Activated CD8-positive, alpha-beta T cell treated with anti-CD3 and anti-CD28 coated beads for 36 hours (primary cell): ENCODE measurements around the gene TBC1D4. TPM values are rescaled to one million over a fixed set of nuclear protein-coding genes. Genes with fewer than 3 reads are reported as not detected.

ENCODE experiments used
- ATAC-seq: fragments of 200-7000 bp; cut with Tn5 transposase; one replicate; pipeline ENCODE4 v1.10.0; 2021; ENCODE audit warnings: mild to moderate bottlenecking, moderate library complexity
- CTCF ChIA-PET: fragments of 350-600 bp; sonication (Branson Sonifier 250); formaldehyde crosslinking; loops from one replicate; lab custom pipeline; 2021; ENCODE audit warnings: antibody characterized with exemption; lab: Charles Lee
- POLR2A ChIA-PET: fragments of 350-600 bp; sonication (Branson Sonifier 250); formaldehyde crosslinking; loops from one replicate; lab custom pipeline; 2021; ENCODE audit warnings: antibody characterized with exemption; lab: Charles Lee
- DNase-seq: peaks from one replicate; pipeline ENCODE4 v3.0.0-alpha.2; 2020
- H3K27ac Mint-ChIP-seq: one replicate; pipeline ENCODE4 v1.8.0; 2021; ENCODE audit warnings: mild to moderate bottlenecking, mixed read lengths
- H3K27me3 Mint-ChIP-seq: one replicate; pipeline ENCODE4 v1.8.0; 2021; ENCODE audit warnings: mixed read lengths
- H3K36me3 Mint-ChIP-seq: one replicate; pipeline ENCODE4 v1.8.0; 2021; ENCODE audit warnings: low read depth, mixed read lengths
- H3K4me1 Mint-ChIP-seq: one replicate; pipeline ENCODE4 v1.8.0; 2021; ENCODE audit warnings: low read depth, mixed read lengths
- H3K4me3 Mint-ChIP-seq: one replicate; pipeline ENCODE4 v1.8.0; 2021; ENCODE audit warnings: mild to moderate bottlenecking, moderate library complexity, mixed read lengths
- H3K9me3 Mint-ChIP-seq: one replicate; pipeline ENCODE4 v1.8.0; 2021; ENCODE audit warnings: mixed read lengths
- intact Hi-C: fragments of 100-400 bp; cut with micrococcal nuclease; formaldehyde crosslinking; loops from one replicate; pipeline ENCODE4 v1.10.0; 2022
- total RNA-seq, 2 experiments: library from RNA; stranded (reverse); gene quantifications; one replicate each; pipeline ENCODE4 v1.2.3, GENCODE V29; 2021
- TF ChIP-seq, protein P1 (sequence below): fragments of 200-600 bp; IDR thresholded peaks from one replicate; pipeline ENCODE4 v1.8.0; 2022; ENCODE audit warnings: antibody characterized with exemption, mild to moderate bottlenecking

Gene TBC1D4
- total RNA-seq, 2 experiments from 2014 or later, result 50.4 to 53.3 TPM

DNA sequence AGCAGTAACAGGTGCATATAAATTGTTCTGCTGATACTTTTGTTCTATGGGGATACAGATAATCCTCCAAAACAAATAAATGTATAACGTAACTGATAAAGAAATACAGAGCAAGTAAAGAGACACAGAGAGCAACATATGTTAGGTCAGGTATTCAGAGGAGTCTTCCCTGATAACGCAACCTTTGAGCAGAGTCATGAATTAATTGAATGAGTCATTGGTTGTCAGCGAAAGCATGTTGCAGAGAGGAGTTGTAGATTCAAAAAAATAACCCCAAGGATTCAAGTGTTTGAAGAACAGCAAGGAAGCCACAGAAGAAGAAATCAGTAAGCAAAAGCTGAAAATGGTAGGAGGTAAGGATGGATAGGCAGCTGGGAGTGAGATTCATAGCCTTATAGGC lies 245.2 kb downstream of the TBC1D4 start:
- Mint-ChIP-seq H3K9me3 (peaks cover 6% of the 10 kb centered on the region), H3K27ac (no peak overlapping the region), H3K27me3 (no peaks in the 10 kb centered on the region), H3K4me3 (no peak overlapping the region), H3K4me1 (no peaks in the 10 kb centered on the region), H3K36me3 (no peaks in the 10 kb centered on the region)
- DNase-seq, result no peak
- ChIA-PET POLR2A (no interaction called here), CTCF (no interaction called here)
- intact Hi-C loops, result no loop called here
- ATAC-seq, result no peak
- TF ChIP-seq, protein P1, sequence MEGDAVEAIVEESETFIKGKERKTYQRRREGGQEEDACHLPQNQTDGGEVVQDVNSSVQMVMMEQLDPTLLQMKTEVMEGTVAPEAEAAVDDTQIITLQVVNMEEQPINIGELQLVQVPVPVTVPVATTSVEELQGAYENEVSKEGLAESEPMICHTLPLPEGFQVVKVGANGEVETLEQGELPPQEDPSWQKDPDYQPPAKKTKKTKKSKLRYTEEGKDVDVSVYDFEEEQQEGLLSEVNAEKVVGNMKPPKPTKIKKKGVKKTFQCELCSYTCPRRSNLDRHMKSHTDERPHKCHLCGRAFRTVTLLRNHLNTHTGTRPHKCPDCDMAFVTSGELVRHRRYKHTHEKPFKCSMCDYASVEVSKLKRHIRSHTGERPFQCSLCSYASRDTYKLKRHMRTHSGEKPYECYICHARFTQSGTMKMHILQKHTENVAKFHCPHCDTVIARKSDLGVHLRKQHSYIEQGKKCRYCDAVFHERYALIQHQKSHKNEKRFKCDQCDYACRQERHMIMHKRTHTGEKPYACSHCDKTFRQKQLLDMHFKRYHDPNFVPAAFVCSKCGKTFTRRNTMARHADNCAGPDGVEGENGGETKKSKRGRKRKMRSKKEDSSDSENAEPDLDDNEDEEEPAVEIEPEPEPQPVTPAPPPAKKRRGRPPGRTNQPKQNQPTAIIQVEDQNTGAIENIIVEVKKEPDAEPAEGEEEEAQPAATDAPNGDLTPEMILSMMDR, result no peak

Other genes with a start within 250 kb of the TBC1D4 start
- gene COMMD6, start 55.7 kb upstream of the TBC1D4 start, total RNA-seq, result 100 to 1,000 TPM; 114 to 116 TPM
- 10 to 100 TPM; 32.9 to 36.4 TPM for gene UCHL3, start 67.6 kb upstream of the TBC1D4 start, total RNA-seq
- gene LMO7, start 154.2 kb upstream of the TBC1D4 start, total RNA-seq, result 10 to 100 TPM; 12.2 to 15.3 TPM